H1 (cell line): ENCODE data around the gene MPP2. TPM values are rescaled to one million over a fixed set of nuclear protein-coding genes. Genes with fewer than 3 reads are reported as not detected.

ENCODE experiments used
- CTCF ChIA-PET: fragments of 300-600 bp; sonication (Branson Sonifier 250); formaldehyde crosslinking; loops from one replicate; lab custom pipeline; 2021; ENCODE audit not compliant: partially characterized antibody; lab: Charles Lee
- POLR2A ChIA-PET: fragments of 300-600 bp; sonication (Branson Sonifier 250); formaldehyde crosslinking; loops from one replicate; lab custom pipeline; 2021; ENCODE audit warnings: inconsistent platforms; ENCODE audit not compliant: partially characterized antibody; lab: Charles Lee
- DNase-seq, 2 experiments: peaks; one replicate each; pipeline versions ENCODE4 v3.0.0 to v3.0.0-alpha.2; 2010 to 2022; ENCODE audit warnings: low spot score in 2 of 2, low read depth in 1 of 2, mixed read lengths in 1 of 2
- FAIRE-seq: peaks from 2 replicates; lab custom pipeline; 2011; peaks lifted over from hg19 to GRCh38; lab: Jason Lieb, UNC
- H2AFZ ChIP-seq: 2 replicates; pipeline ENCODE4 v1.8.1; 2012; ENCODE audit warnings: low read length, inconsistent platforms
- H2AK5ac ChIP-seq: 2 replicates; pipeline ENCODE4 v1.6.1; 2013; ENCODE audit warnings: low read depth, low read length
- H2BK120ac ChIP-seq: replicated peaks from 2 replicates; pipeline ENCODE3; 2013; ENCODE audit warnings: low read depth, low read length, inconsistent platforms
- H2BK12ac ChIP-seq: 2 replicates; pipeline ENCODE4 v1.6.1; 2013; ENCODE audit warnings: low read depth, low read length
- H2BK15ac ChIP-seq: 2 replicates; pipeline ENCODE4 v1.6.1; 2013; ENCODE audit warnings: low read length
- H2BK20ac ChIP-seq: 2 replicates; pipeline ENCODE4 v1.6.1; 2013; ENCODE audit warnings: low read length
- H2BK5ac ChIP-seq: 2 replicates; pipeline ENCODE4 v1.6.1; 2013; ENCODE audit warnings: low read depth, low read length
- H3K14ac ChIP-seq: 2 replicates; pipeline ENCODE4 v1.6.1; 2013; ENCODE audit warnings: inconsistent platforms; ENCODE audit not compliant: insufficient read length
- H3K18ac ChIP-seq: 2 replicates; pipeline ENCODE4 v1.6.1; 2013; ENCODE audit warnings: low read length; ENCODE audit errors: extremely low read depth
- H3K23ac ChIP-seq: 2 replicates; pipeline ENCODE4 v1.6.1; 2013; ENCODE audit warnings: inconsistent platforms; ENCODE audit not compliant: insufficient read length
- H3K23me2 ChIP-seq: 2 replicates; pipeline ENCODE4 v1.6.1; 2013; ENCODE audit warnings: low read depth, low read length
- H3K27ac ChIP-seq: 2 replicates; pipeline ENCODE4 v1.6.1; 2011; ENCODE audit warnings: low read depth, low read length, inconsistent platforms
- H3K27me3 ChIP-seq, 4 experiments: replicated peaks in 1 of 4; 1 replicate in 1 of 4; 2 replicates in 3 of 4; pipeline versions ENCODE4 v1.6.1 to v1.8.1; 2011 to 2013; ENCODE audit warnings: low read length in 3 of 4, mild to moderate bottlenecking in 3 of 4, inconsistent platforms in 2 of 4, mixed read lengths in 2 of 4, moderate library complexity in 1 of 4; ENCODE audit not compliant: control insufficient read depth in 3 of 4, insufficient read depth in 3 of 4; ENCODE audit errors: extremely low read depth in 1 of 4
- H3K36me3 ChIP-seq, 4 experiments: 2 replicates each; pipeline versions ENCODE4 v1.6.1 to v1.8.1; 2011 to 2013; ENCODE audit warnings: mild to moderate bottlenecking in 4 of 4, low read length in 3 of 4, moderate library complexity in 2 of 4, control low read depth in 1 of 4, inconsistent platforms in 1 of 4; ENCODE audit not compliant: insufficient read depth in 4 of 4, control insufficient read depth in 2 of 4
- H3K4ac ChIP-seq: replicated peaks from 2 replicates; pipeline ENCODE3; 2013; ENCODE audit warnings: low read length, low read depth, mixed read lengths, inconsistent platforms; ENCODE audit not compliant: insufficient read length
- H3K4me1 ChIP-seq, 4 experiments: replicated peaks in 1 of 4; 1 replicate in 1 of 4; 2 replicates in 3 of 4; pipeline versions ENCODE4 v1.6.1 to v1.8.1; 2011 to 2013; ENCODE audit warnings: low read length in 3 of 4, inconsistent platforms in 2 of 4, mixed read lengths in 1 of 4; ENCODE audit not compliant: insufficient read depth in 4 of 4, control insufficient read depth in 3 of 4
- H3K4me2 ChIP-seq, 2 experiments: 2 replicates each; pipeline versions ENCODE4 v1.6.1 to v1.8.1; 2011 to 2013; ENCODE audit warnings: low read depth in 2 of 2, low read length in 2 of 2, control low read depth in 1 of 2, inconsistent platforms in 1 of 2, mild to moderate bottlenecking in 1 of 2; ENCODE audit not compliant: insufficient read depth in 1 of 2
- H3K4me3 ChIP-seq, 4 experiments: fragments of 200-600, 300-600 bp in 1 of 4; sonication (generic), shearing (Covaris generic), sonication (Bioruptor Twin) in 1 of 4; 2 replicates each; pipeline versions ENCODE4 v1.5.1 to v1.8.1; 2011 to 2016; ENCODE audit warnings: low read length in 4 of 4, low read depth in 3 of 4, control low read depth in 2 of 4, inconsistent platforms in 2 of 4, mild to moderate bottlenecking in 2 of 4, mixed read lengths in 1 of 4, moderate library complexity in 1 of 4; ENCODE audit not compliant: insufficient read depth in 2 of 4; ENCODE audit errors: extremely low read depth in 1 of 4
- H3K56ac ChIP-seq: replicated peaks from 2 replicates; pipeline ENCODE3; 2013; ENCODE audit warnings: low read depth, mild to moderate bottlenecking, mixed read lengths, low read length, inconsistent platforms; ENCODE audit not compliant: insufficient read length
- H3K79me1 ChIP-seq: 2 replicates; pipeline ENCODE4 v1.6.1; 2013; ENCODE audit warnings: low read depth, low read length, control low read depth
- H3K79me2 ChIP-seq, 2 experiments: 2 replicates each; pipeline versions ENCODE4 v1.6.1 to v1.8.1; 2012 to 2013; ENCODE audit warnings: low read length in 2 of 2, mild to moderate bottlenecking in 2 of 2, inconsistent platforms in 1 of 2; ENCODE audit not compliant: insufficient read depth in 2 of 2, control insufficient read depth in 1 of 2
- H3K9ac ChIP-seq, 4 experiments: replicated peaks in 1 of 4; 1 replicate in 1 of 4; 2 replicates in 3 of 4; pipeline versions ENCODE4 v1.6.1 to v1.8.1; 2011 to 2013; ENCODE audit warnings: low read depth in 3 of 4, low read length in 3 of 4, control low read depth in 2 of 4, mild to moderate bottlenecking in 2 of 4, moderate library complexity in 2 of 4, inconsistent platforms in 1 of 4; ENCODE audit errors: extremely low read depth in 1 of 4
- H3K9me3 ChIP-seq, 2 experiments: 2 replicates each; pipeline versions ENCODE4 v1.6.1 to v1.8.1; 2012 to 2013; ENCODE audit warnings: mild to moderate bottlenecking in 2 of 2, moderate library complexity in 2 of 2, control low read depth in 1 of 2, inconsistent platforms in 1 of 2, low read depth in 1 of 2, low read length in 1 of 2, mixed read lengths in 1 of 2; ENCODE audit not compliant: insufficient read depth in 2 of 2
- H4K20me1 ChIP-seq, 2 experiments: replicated peaks in 1 of 2; 2 replicates each; pipeline versions ENCODE3 to v1.8.1; 2011 to 2013; ENCODE audit warnings: inconsistent platforms in 2 of 2, low read length in 2 of 2, mild to moderate bottlenecking in 1 of 2; ENCODE audit not compliant: insufficient read depth in 2 of 2, control insufficient read depth in 1 of 2
- H4K5ac ChIP-seq: 2 replicates; pipeline ENCODE4 v1.6.1; 2013; ENCODE audit warnings: low read length, low read depth, mixed read lengths, inconsistent platforms; ENCODE audit not compliant: insufficient read length
- H4K8ac ChIP-seq: 2 replicates; pipeline ENCODE4 v1.8.0; 2013; ENCODE audit warnings: mild to moderate bottlenecking, moderate library complexity, low read length, inconsistent platforms; ENCODE audit not compliant: insufficient read depth; ENCODE audit errors: extremely low read depth
- H4K91ac ChIP-seq: replicated peaks from 2 replicates; pipeline ENCODE3; 2013; ENCODE audit warnings: low read length, mixed read lengths, inconsistent platforms; ENCODE audit not compliant: insufficient read length
- CHD1 ChIP-seq: IDR thresholded peaks from 2 replicates; pipeline ENCODE4 v1.6.1; 2012; ENCODE audit warnings: low read depth, low read length, improper control_type of control experiment
- CTCF ChIP-seq, 3 experiments: IDR thresholded peaks; 1 replicate in 2 of 3; 2 replicates in 1 of 3; pipeline versions ENCODE4 v1.5.1 to v1.6.1; 2011; ENCODE audit warnings: low read length in 3 of 3, mild to moderate bottlenecking in 3 of 3, inconsistent platforms in 2 of 3, low read depth in 1 of 3, moderate library complexity in 1 of 3; ENCODE audit not compliant: insufficient read depth in 1 of 3; ENCODE audit errors: control extremely low read depth in 1 of 3
- HDAC6 ChIP-seq: IDR thresholded peaks from one replicate; pipeline ENCODE4 v1.7.1; 2012; ENCODE audit warnings: low read depth, mild to moderate bottlenecking, inconsistent platforms, low read length, moderate library complexity
- MAFK ChIP-seq: IDR thresholded peaks from 2 replicates; pipeline ENCODE4 v1.6.1; 2012; ENCODE audit warnings: low read depth, mild to moderate bottlenecking, improper control_type of control experiment, low read length
- PHF8 ChIP-seq: fragments of 200-600 bp; sonication (generic); conservative IDR thresholded peaks from 2 replicates; pipeline ENCODE4 v1.7.1; 2012; ENCODE audit warnings: low read depth, mild to moderate bottlenecking, inconsistent platforms, low read length, moderate library complexity
- RXRA ChIP-seq: IDR thresholded peaks from 2 replicates; pipeline ENCODE4 v1.6.1; 2011; ENCODE audit warnings: low read depth, mild to moderate bottlenecking, low read length, moderate library complexity; ENCODE audit not compliant: insufficient read depth
- SAP30 ChIP-seq: fragments of 300-600 bp; sonication (generic); IDR thresholded peaks from 2 replicates; pipeline ENCODE4 v1.7.1; 2012; ENCODE audit warnings: low read length, moderate library complexity, mild to moderate bottlenecking, inconsistent platforms; ENCODE audit not compliant: insufficient read depth, insufficient replicate concordance
- SIX5 ChIP-seq: IDR thresholded peaks from 2 replicates; pipeline ENCODE4 v1.6.1; 2011; ENCODE audit warnings: mild to moderate bottlenecking, low read depth, low read length
- SP2 ChIP-seq: IDR thresholded peaks from 2 replicates; pipeline ENCODE4 v1.6.1; 2012; ENCODE audit warnings: mild to moderate bottlenecking, low read length, inconsistent platforms
- TCF12 ChIP-seq: IDR thresholded peaks from 2 replicates; pipeline ENCODE4 v1.6.1; 2011; ENCODE audit warnings: low read depth, mild to moderate bottlenecking, low read length
- WGBS, 2 experiments: shearing (Covaris generic) in 1 of 2; methylation state at CpG; one replicate each; pipeline versions ENCODE4 v1.1.6 to v1.1.7; 2013 to 2015; ENCODE audit warnings: low lambda C conversion rate in 2 of 2, mixed read lengths in 2 of 2, inconsistent platforms in 1 of 2, low coverage in 1 of 2, missing lambda C conversion rate in 1 of 2; ENCODE audit not compliant: insufficient replicate concordance in 2 of 2, insufficient coverage in 1 of 2, insufficient read length in 1 of 2; ENCODE audit errors: extremely low coverage in 1 of 2, missing lambda C conversion rate in 1 of 2; 5-methylcytosine and 5-hydroxymethylcytosine counted together
- polyA plus RNA-seq, 7 experiments: library from polyadenylated mRNA; depleted of rRNA in 3 of 7; stranded (reverse) in 5 of 7; unstranded in 2 of 7; fragments of >200 nt in 5 of 7; fragments of 200-250 nt in 2 of 7; gene quantifications; 1 replicate in 5 of 7; 2 replicates in 1 of 7; 4 replicates in 1 of 7; pipeline versions ENCODE4 v1.2.1 to v1.2.3, GENCODE V29; 2011 to 2013; ENCODE audit warnings: missing spikeins in 2 of 7, mixed read lengths in 2 of 7
- total RNA-seq: library from RNA; stranded (reverse); fragmentation: NEBNext Ultra II Directional; extraction: Animal tissue kit (Norgen Biotek cat#: 25700); gene quantifications from 2 replicates; pipeline ENCODE4 v1.2.1, GENCODE V29; 2021
- TF ChIP-seq, protein P1 (sequence below): IDR thresholded peaks from 2 replicates; pipeline ENCODE4 v1.6.1; 2012; ENCODE audit warnings: inconsistent platforms

Gene MPP2
- total and polyA plus RNA-seq, 2 of the 8 experiments (the other 6 are each of a cell fraction or from before 2014, with no cell fraction given): 30.9 to 34.1 TPM

- ChIA-PET CTCF (interaction anchor here (0.8 to 13.7 kb wide), 16 partner anchors 8 to 218 kb away, joined by 3 to 106 read pairs (median 5); partner anchors contain the start of genes MPP2 and PPY), POLR2A (interaction anchor here (0.6 to 1.6 kb wide), 3 partner anchors 17 to 436 kb away, joined by 3 to 4 read pairs (median 3); partner anchors contain the start of gene TMUB2)
- H3K27me3 ChIP-seq: peaks cover 0 to 9% (median 7%) of the 10 kb centered on the region in 4 experiments; a peak in 5 of 7 replicates
- no peak overlapping the region for H2BK20ac ChIP-seq
- no peak overlapping the region for H3K23ac ChIP-seq
- no peaks in the 10 kb centered on the region; a peak in 1 of 8 replicates for H3K36me3 ChIP-seq
- peak overlapping the region in 1 of 4 experiments; percentile 52; a peak in 1 of 8 replicates for H3K4me3 ChIP-seq
- H3K79me2 ChIP-seq: no peaks in the 10 kb centered on the region
- H2BK120ac ChIP-seq: no peak overlapping the region
- no peak overlapping the region for H2AK5ac ChIP-seq
- no peak overlapping the region for H2BK12ac ChIP-seq
- no peak overlapping the region for H2BK5ac ChIP-seq
- H2AFZ ChIP-seq: no peak overlapping the region
- H4K5ac ChIP-seq: no peak overlapping the region
- 71% methylated on average over 12 of the region's 13 CpGs; no CpG with 5 or more reads in 1 of the 2 experiments for WGBS, 2 experiments
- H3K56ac ChIP-seq: no peak overlapping the region
- no peak overlapping the region for H2BK15ac ChIP-seq
- no peak overlapping the region for H3K4ac ChIP-seq
- H3K9ac ChIP-seq: no peak overlapping the region
- no peak overlapping the region for H4K91ac ChIP-seq
- H3K27ac ChIP-seq: no peak overlapping the region
- peak in 1 of 2 experiments; percentile 45 for DNase-seq
- peaks cover 0 to 8% (median 6%) of the 10 kb centered on the region in 4 experiments; a peak in 5 of 7 replicates for H3K4me1 ChIP-seq
- H3K14ac ChIP-seq: no peak overlapping the region
- no peaks in the 10 kb centered on the region for H3K9me3 ChIP-seq
- peaks cover 2% of the 10 kb centered on the region; the same call in 1 of the 2 replicates for H3K23me2 ChIP-seq
- FAIRE-seq: no peak
- H3K4me2 ChIP-seq: peak overlapping the region; percentile 66
- H3K79me1 ChIP-seq: no peaks in the 10 kb centered on the region
- H4K8ac ChIP-seq: no peak overlapping the region
- peaks cover 0 to 2% of the 10 kb centered on the region in 2 experiments for H4K20me1 ChIP-seq
- no peak overlapping the region for H3K18ac ChIP-seq
- TF ChIP-seq, protein P1, sequence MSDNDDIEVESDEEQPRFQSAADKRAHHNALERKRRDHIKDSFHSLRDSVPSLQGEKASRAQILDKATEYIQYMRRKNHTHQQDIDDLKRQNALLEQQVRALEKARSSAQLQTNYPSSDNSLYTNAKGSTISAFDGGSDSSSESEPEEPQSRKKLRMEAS: no peak
- TF ChIP-seq MAFK (no peak), HDAC6 (no peak), SIX5 (no peak), RXRA (no peak), TCF12 (no peak), PHF8 (no peak), SP2 (no peak), CHD1 (no peak), CTCF (IDR thresholded peaks at IDR 0.05; ENCODE audit: control extremely low read depth in 1 of 3, insufficient read depth in 1 of 3, low read depth in 1 of 3, low read length in 3 of 3) (no peak), SAP30 (no peak)
These were observed 10.7 kb upstream of the MPP2 start for GRCh38 chr17:43918026-43918389.
